Inflammatory macrophage (primary cell): ENCODE results near the gene VEGFD.
A peak's percentile ranks its signal among the peaks of the same experiment; 100 is the strongest.

Experiments
- DNase-seq, 2 donors: peaks; one replicate each; pipeline ENCODE4 v3.0.0-alpha.2; 2020 to 2022

VEGFD gene

DNA sequence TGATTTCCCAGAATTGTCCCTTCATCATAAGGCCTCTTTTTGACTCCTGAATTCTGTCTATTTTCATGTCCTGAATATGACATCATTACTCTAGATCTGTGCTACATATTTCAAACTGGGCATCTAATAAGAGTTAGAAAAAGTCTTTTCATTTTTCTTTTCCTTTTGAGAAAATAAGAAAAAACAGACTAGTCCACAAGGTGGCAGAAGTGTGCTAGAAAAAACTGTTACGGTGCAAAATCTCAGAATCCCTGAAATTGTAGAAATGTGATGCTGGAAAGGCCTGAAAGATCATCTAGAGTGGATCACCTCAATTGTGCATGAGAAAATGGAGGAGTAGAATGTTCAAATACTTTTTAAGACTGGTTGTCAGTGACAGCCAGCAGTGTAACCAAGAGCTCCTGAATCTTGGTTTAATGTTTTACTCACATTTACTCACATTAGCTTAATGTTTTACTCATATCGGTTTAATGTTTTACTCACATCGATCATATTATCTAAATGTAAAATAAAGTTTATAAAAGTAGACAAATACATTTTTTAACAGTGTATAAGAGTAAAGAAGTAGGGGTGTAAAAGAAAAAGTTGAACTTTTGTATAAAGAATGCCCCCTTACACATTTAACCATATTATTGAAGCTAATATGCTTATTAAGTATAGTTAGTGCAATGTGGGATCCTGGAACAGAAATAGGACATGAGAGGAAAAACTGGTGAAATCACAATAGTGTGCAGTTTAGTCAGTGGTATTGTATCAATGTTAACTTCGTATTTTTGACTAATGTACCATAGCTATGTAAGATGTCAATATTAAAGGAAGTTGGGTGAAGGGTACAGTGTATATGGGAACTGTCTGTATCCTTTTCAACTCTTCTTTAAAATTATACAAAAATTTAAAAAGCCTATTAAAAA is 84.0 kb downstream of the VEGFD start:
- peak; percentile 21 to 50 for DNase-seq

GRCh38 chrX:15298780-15299179 is 85.4 kb downstream of the VEGFD start:
- DNase-seq: no peak

DNA sequence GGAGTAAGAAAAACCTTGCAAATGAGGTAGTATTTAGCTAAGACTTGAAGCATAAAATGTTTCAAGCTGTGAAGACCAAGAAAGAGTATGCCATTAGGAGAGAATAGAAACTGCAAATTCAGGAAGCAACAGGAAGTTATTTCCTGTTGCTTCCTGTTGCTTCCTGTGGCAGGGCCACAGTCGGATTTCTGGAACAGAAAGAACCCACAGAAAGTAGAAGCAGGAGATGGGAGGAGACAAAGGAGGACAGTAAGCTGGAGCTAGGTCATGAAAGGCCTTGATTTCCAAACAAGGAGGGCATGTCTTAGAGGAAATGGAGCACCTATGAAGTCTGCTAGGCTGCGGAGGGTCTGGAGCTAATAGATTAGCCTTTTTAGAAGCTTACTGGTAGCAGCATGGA is 86.0 kb downstream of the VEGFD start:
- DNase-seq: peak in 1 of 2 donors; percentile 19
